Sigmoid colon (tissue), 7 donors: ENCODE measurements around the gene KRT17. TPM values are rescaled to one million over a fixed set of nuclear protein-coding genes. Genes with fewer than 3 reads are reported as not detected.
A peak's percentile ranks its signal among the peaks of the same experiment; 100 is the strongest.

Source experiments
- DNase-seq: peaks from one replicate; pipeline ENCODE4 v3.0.0-alpha.2; 2019
- H3K27ac ChIP-seq, 4 donors: fragments of 200-600 bp; sonication (generic); one replicate each; pipeline ENCODE4 v1.5.1; 2016 to 2019; ENCODE audit warnings: mild to moderate bottlenecking in 1 of 4
- H3K27me3 ChIP-seq, 3 donors: fragments of 200-600 bp; sonication (generic); one replicate each; pipeline ENCODE4 v1.5.1; 2019; ENCODE audit warnings: mild to moderate bottlenecking in 1 of 3
- H3K36me3 ChIP-seq, 4 donors: fragments of 200-600 bp; sonication (generic); one replicate each; pipeline ENCODE4 v1.5.1; 2016 to 2019
- H3K4me1 ChIP-seq, 4 donors: fragments of 200-600 bp; sonication (generic); one replicate each; pipeline ENCODE4 v1.5.1; 2017 to 2019
- H3K4me3 ChIP-seq, 4 donors: fragments of 200-600 bp; sonication (generic); one replicate each; pipeline ENCODE4 v1.5.1; 2017 to 2019; ENCODE audit warnings: mild to moderate bottlenecking in 2 of 4, moderate library complexity in 1 of 4
- H3K9me3 ChIP-seq, 4 donors: fragments of 200-600 bp in 3 of 4; sonication (generic) in 3 of 4; one replicate each; pipeline versions ENCODE4 v1.5.1 to v1.6.1; 2013 to 2019
- EP300 ChIP-seq, 4 donors: sonication (generic); formaldehyde crosslinking; IDR thresholded peaks; one replicate each; pipeline ENCODE4 v1.6.1; 2017; ENCODE audit warnings: antibody characterized with exemption in 4 of 4
- POLR2A ChIP-seq, 2 donors: fragments of 450-650 bp; IDR thresholded peaks; one replicate each; pipeline ENCODE4 v1.6.1; 2016; ENCODE audit warnings: antibody characterized with exemption in 2 of 2, mild to moderate bottlenecking in 2 of 2, moderate library complexity in 2 of 2
- POLR2AphosphoS5 ChIP-seq, 4 donors: sonication (generic); formaldehyde crosslinking; IDR thresholded peaks; one replicate each; pipeline ENCODE4 v1.6.1; 2017; ENCODE audit warnings: antibody characterized with exemption in 4 of 4
- WGBS, 2 donors: extraction: QIAGEN DNeasy Blood & Tissue Kit; methylation state at CpG; one replicate each; pipeline ENCODE4 v1.1.7; 2013; 5-methylcytosine and 5-hydroxymethylcytosine counted together
- intact Hi-C: fragments of 100-400 bp; cut with DNase I; formaldehyde crosslinking; loops from one replicate; pipeline ENCODE4 v1.15.1; 2023
- polyA plus RNA-seq, 3 donors: library from polyadenylated mRNA; stranded (reverse); fragments of 200-250 nt; gene quantifications; one replicate each; pipeline ENCODE4 v1.2.3, GENCODE V29; 2013
- total RNA-seq, 4 donors: library from RNA; depleted of rRNA; stranded (reverse); fragments of >200 nt; gene quantifications; one replicate each; pipeline ENCODE4 v1.1.0, GENCODE V29; 2016
- TF ChIP-seq, protein P1 (sequence below), 4 experiments: fragments of 450-650 bp in 3 of 4; fragments of 200-600 bp in 1 of 4; IDR thresholded peaks; one replicate each; pipeline ENCODE4 v1.5.1; 2016 to 2019; ENCODE audit warnings: antibody characterized with exemption in 4 of 4, mild to moderate bottlenecking in 3 of 4, moderate library complexity in 2 of 4
- donor health status: healthy with polysubstance abuse.
- donor health status: Bipolar disorder and iron deficiency.
- donor health status: healthy.

The KRT17 gene
- total and polyA plus RNA-seq, 7 donors = 0.17 to 5.3 (median 1.2) TPM; not detected in 4

DNA sequence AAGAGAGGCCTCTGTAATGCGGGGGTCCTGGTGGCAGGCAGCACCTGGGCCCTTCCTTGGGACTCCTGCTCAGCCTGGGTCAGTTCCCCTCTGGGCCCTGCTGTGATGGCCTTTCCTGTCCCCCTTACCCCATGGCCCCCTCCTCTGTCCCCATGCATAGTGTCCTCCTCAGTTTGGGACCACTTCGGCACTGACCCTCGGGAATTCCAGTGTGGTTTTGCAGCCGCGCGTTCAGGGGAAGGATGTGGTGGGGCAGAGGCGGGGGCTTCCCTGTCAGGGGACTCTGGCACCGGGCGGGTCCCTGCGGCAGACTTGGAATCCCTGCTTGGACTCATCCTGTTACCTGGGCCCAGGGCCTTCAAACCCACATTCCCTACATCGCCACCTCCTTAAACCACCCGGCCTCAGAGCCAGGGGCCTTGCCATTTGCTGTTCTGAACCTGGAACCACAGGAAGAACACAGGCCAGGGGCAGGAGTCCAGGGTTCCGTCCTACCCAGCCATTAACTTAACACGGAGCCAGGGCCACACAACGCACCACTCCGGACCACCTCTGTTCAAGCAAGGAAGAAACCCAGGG is 32.9 kb upstream of the KRT17 start:
- H3K27ac ChIP-seq = no peak overlapping the region

DNA sequence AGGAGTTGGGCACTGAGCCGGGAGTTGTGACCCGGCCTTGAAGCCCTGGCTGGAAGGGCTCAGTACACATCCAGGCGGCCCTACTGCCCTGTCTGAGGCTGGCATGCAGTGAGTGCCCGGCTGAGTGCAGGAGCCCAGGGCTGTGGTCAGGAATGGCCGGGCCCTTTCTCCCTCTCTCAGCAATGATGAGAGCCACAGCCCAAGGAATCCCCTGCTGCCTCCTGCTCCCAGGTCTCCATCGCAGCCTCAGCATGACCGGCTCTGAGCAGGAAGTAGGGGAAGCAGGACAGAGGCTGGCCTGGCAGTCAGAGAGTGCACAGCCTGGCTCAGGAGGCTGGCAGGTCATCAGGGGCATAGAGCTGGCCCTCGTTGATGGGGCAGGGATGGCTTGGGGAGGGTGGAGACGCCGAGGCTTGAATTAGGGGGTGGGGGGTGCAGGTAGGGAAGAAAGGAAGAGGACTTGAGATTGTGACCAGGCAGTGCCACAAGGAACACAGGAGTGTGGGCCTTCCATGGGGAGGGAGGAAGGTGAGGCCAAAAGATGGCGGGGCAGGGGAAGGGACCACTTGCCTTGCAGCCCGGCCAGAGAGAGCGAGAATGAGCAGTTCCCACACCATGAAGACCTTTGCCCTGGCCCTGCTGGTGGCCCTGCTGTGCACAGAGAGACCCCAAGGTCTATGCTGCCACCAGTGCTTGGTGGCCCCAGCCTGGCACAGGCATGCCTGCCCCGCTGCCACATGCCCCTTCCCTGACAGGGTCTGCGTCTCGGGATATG is 32.1 kb upstream of the KRT17 start:
- WGBS, 2 donors = 50 to 79% methylated on average over 16 of the region's 16 CpGs
- TF ChIP-seq, protein P1, sequence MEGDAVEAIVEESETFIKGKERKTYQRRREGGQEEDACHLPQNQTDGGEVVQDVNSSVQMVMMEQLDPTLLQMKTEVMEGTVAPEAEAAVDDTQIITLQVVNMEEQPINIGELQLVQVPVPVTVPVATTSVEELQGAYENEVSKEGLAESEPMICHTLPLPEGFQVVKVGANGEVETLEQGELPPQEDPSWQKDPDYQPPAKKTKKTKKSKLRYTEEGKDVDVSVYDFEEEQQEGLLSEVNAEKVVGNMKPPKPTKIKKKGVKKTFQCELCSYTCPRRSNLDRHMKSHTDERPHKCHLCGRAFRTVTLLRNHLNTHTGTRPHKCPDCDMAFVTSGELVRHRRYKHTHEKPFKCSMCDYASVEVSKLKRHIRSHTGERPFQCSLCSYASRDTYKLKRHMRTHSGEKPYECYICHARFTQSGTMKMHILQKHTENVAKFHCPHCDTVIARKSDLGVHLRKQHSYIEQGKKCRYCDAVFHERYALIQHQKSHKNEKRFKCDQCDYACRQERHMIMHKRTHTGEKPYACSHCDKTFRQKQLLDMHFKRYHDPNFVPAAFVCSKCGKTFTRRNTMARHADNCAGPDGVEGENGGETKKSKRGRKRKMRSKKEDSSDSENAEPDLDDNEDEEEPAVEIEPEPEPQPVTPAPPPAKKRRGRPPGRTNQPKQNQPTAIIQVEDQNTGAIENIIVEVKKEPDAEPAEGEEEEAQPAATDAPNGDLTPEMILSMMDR (IDR thresholded peaks at IDR 0.05) = no peak
- no peak for TF ChIP-seq EP300 (IDR thresholded peaks at IDR 0.05)
- Histone ChIP-seq H3K27me3 (no peaks in the 10 kb centered on the region), H3K4me1 (peaks cover 0 to 5% (median 0%) of the 10 kb centered on the region in 4 donors), H3K27ac (peak overlapping the region in 2 of 4 donors; percentile 12 to 69), H3K36me3 (no peaks in the 10 kb centered on the region), H3K4me3 (no peak overlapping the region), H3K9me3 (no peaks in the 10 kb centered on the region)
- DNase-seq = no peak
- intact Hi-C loops = no loop called here

More for the DNA sequence above, 32.9 kb upstream of the KRT17 start:
- intact Hi-C loops = no loop called here
- Histone ChIP-seq H3K4me1 (no peaks in the 10 kb centered on the region), H3K27me3 (no peaks in the 10 kb centered on the region), H3K36me3 (no peaks in the 10 kb centered on the region), H3K9me3 (no peaks in the 10 kb centered on the region), H3K4me3 (no peak overlapping the region)
- DNase-seq = no peak
- WGBS, 2 donors = 72 to 82% methylated on average over 16 of the region's 16 CpGs
- TF ChIP-seq, protein P1 (IDR thresholded peaks at IDR 0.05) = no peak
- TF ChIP-seq POLR2A (IDR thresholded peaks at IDR 0.05) (no peak), POLR2AphosphoS5 (IDR thresholded peaks at IDR 0.05) (no peak), EP300 (IDR thresholded peaks at IDR 0.05) (no peak)

DNA sequence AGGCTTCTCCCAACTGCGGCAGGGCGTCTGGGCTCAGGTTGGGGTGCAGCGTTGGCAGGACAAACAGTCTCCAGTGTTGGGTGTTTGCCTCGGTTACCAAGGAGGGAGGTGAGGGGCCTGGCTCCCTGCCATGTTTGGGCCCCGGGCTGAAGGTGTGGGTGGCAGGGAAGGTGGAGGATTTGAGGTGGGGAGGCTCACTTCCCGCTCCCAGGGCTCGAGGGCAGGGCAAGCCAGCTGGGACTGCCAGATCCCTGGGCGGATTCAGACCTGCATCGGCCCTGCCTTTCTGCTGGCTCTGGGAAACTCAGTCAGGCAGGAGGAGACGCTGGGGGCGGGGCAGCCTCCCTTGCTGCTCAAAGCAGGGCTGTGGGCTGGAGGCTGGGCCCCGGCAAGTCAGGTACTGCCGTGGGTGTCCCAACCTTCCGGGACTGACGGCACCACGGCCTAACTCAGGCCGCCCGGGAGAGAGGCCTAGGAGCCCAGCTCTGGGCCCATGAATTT is 31.3 kb upstream of the KRT17 start:
- 14 to 66% methylated on average over 18 of the region's 18 CpGs for WGBS, 2 donors
- no peaks in the 10 kb centered on the region for H3K27me3 ChIP-seq
- intact Hi-C loops = no loop called here
- no peak overlapping the region for H3K4me3 ChIP-seq
- DNase-seq = no peak
- TF ChIP-seq POLR2A (IDR thresholded peaks at IDR 0.05) (no peak), EP300 (IDR thresholded peaks at IDR 0.05) (no peak), POLR2AphosphoS5 (IDR thresholded peaks at IDR 0.05) (no peak)
- TF ChIP-seq, protein P1 (IDR thresholded peaks at IDR 0.05) = no peak
- H3K4me1 ChIP-seq = peaks cover 0 to 9% (median 2%) of the 10 kb centered on the region in 4 donors
- no peaks in the 10 kb centered on the region for H3K9me3 ChIP-seq
- peak overlapping the region in 2 of 4 donors; percentile 47 to 69 for H3K27ac ChIP-seq
- H3K36me3 ChIP-seq = no peaks in the 10 kb centered on the region

DNA sequence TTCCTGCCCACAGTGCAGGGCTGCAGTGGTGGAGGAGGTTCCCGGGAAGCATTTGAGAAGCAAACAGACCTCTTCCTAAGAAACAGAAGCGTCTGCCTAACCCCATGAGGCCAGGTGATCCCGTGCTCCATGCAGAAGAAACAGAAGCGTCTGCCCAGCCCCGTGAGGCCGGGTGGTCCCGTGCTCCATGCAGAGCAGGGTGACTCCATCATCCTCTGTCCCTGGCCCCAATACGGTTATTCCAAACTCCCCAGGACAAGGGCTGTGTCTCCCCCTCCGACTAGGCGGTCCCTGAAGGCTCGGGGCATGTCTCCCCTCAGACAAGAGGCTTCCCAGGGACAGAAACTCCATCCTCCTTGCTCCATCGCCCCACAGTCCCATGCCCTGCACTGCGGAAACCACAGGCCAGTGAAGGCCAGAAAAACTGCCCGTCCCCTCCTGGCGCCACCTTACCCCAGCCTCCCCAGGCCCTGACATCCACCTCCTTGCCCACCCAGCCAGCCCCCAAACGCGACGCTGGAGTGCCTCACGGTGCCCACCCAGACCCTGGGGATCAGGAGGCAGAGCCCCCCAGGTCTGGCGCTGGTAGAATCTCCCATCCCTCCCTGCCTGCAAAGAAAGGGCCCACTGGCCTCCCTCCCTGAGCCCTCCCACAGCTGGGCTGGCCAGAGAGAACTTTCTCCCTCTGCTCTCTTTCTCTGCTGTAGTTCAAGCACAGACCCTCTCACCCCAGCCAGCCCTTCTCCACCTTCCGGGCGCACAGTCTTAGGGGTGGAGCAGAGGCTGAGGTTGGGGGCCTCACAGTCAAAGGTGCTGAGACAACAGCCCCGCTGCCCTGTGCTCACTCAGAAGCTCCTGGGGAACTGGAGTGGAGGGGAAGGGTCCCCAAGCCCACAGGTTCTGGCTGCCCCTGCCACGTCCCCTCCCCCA is 30.6 kb upstream of the KRT17 start:
- H3K9me3 ChIP-seq = no peaks in the 10 kb centered on the region
- WGBS, 2 donors = 37 to 74% methylated on average over 24 of the region's 24 CpGs
- intact Hi-C loops = no loop called here

More for the DNA sequence above, 30.6 kb upstream of the KRT17 start:
- Histone ChIP-seq H3K27me3 (no peaks in the 10 kb centered on the region), H3K36me3 (no peaks in the 10 kb centered on the region), H3K27ac (peak overlapping the region in 2 of 4 donors; percentile 47 to 69), H3K4me1 (peaks cover 0 to 9% (median 2%) of the 10 kb centered on the region in 4 donors), H3K4me3 (no peak overlapping the region)
- DNase-seq = no peak
- TF ChIP-seq POLR2A (IDR thresholded peaks at IDR 0.05) (no peak), EP300 (IDR thresholded peaks at IDR 0.05) (no peak), POLR2AphosphoS5 (IDR thresholded peaks at IDR 0.05) (no peak)
- TF ChIP-seq, protein P1 (IDR thresholded peaks at IDR 0.05) = no peak
